Measurements from ENCODE around the gene MAGI1.

The MAGI1 gene

GRCh38 chr3:65478551-65479500 lies 559.9 kb downstream of the MAGI1 start:
- no peak for DNase-seq (ENCODE audit: low read depth)
- H3K4me3 ChIP-seq (ENCODE audit: low read depth, low read length) = no peak overlapping the region

- H3K4me3 ChIP-seq (ENCODE audit: low read depth, low read length) = no peak overlapping the region
- no peak for DNase-seq (ENCODE audit: low read depth)
These were observed 565.0 kb downstream of the MAGI1 start for GRCh38 chr3:65473736-65474135.

- no peak for DNase-seq (ENCODE audit: low read depth)
- no peak overlapping the region for H3K4me3 ChIP-seq (ENCODE audit: low read depth, low read length)
These were observed 566.2 kb downstream of the MAGI1 start for GRCh38 chr3:65472501-65472900.

- no peak overlapping the region for H3K4me3 ChIP-seq (ENCODE audit: low read depth, low read length)
- no peak for DNase-seq (ENCODE audit: low read depth)
These were observed 572.3 kb downstream of the MAGI1 start for GRCh38 chr3:65466300-65466988.

GRCh38 chr3:65449841-65450428 lies 588.8 kb downstream of the MAGI1 start:
- no peak for DNase-seq (ENCODE audit: low read depth)

GRCh38 chr3:65448120-65448519 lies 590.6 kb downstream of the MAGI1 start:
- no peak overlapping the region for H3K4me3 ChIP-seq (ENCODE audit: low read depth, low read length)
- no peak for DNase-seq (ENCODE audit: low read depth)

More at GRCh38 chr3:65449841-65450428, 588.8 kb downstream of the MAGI1 start:
- H3K4me3 ChIP-seq (ENCODE audit: low read depth, low read length) = no peak overlapping the region

GRCh38 chr3:65445573-65446169 lies 593.0 kb downstream of the MAGI1 start:
- no peak overlapping the region for H3K4me3 ChIP-seq (ENCODE audit: low read depth, low read length)
- no peak for DNase-seq (ENCODE audit: low read depth)

GRCh38 chr3:65444447-65444815 lies 594.3 kb downstream of the MAGI1 start:
- no peak overlapping the region for H3K4me3 ChIP-seq (ENCODE audit: low read depth, low read length)
- DNase-seq (ENCODE audit: low read depth) = no peak

GRCh38 chr3:65443739-65444446 lies 594.8 kb downstream of the MAGI1 start:
- no peak overlapping the region for H3K4me3 ChIP-seq (ENCODE audit: low read depth, low read length)
- no peak for DNase-seq (ENCODE audit: low read depth)

- peak; percentile 16 for DNase-seq (ENCODE audit: low read depth)
- no peak overlapping the region for H3K4me3 ChIP-seq (ENCODE audit: low read depth, low read length)
These were observed 599.0 kb downstream of the MAGI1 start for GRCh38 chr3:65439641-65440284.

- no peak overlapping the region for H3K4me3 ChIP-seq (ENCODE audit: low read depth, low read length)
- no peak for DNase-seq (ENCODE audit: low read depth)
These were observed 600.1 kb downstream of the MAGI1 start for GRCh38 chr3:65438612-65439011.

- DNase-seq (ENCODE audit: low read depth) = no peak
- no peak overlapping the region for H3K4me3 ChIP-seq (ENCODE audit: low read depth, low read length)
These were observed 600.6 kb downstream of the MAGI1 start for GRCh38 chr3:65438096-65438495.

- DNase-seq (ENCODE audit: low read depth) = no peak
- no peak overlapping the region for H3K4me3 ChIP-seq (ENCODE audit: low read depth, low read length)
These were observed 602.1 kb downstream of the MAGI1 start for GRCh38 chr3:65436580-65436979.

- H3K4me3 ChIP-seq (ENCODE audit: low read depth, low read length) = no peak overlapping the region
- no peak for DNase-seq (ENCODE audit: low read depth)
These were observed 605.2 kb downstream of the MAGI1 start for GRCh38 chr3:65433480-65433879.

- DNase-seq (ENCODE audit: low read depth) = no peak
These were observed 606.2 kb downstream of the MAGI1 start for GRCh38 chr3:65432388-65433003.

GRCh38 chr3:65425880-65426279 lies 612.8 kb downstream of the MAGI1 start:
- DNase-seq (ENCODE audit: low read depth) = no peak

More at GRCh38 chr3:65432388-65433003, 606.2 kb downstream of the MAGI1 start:
- H3K4me3 ChIP-seq (ENCODE audit: low read depth, low read length) = no peak overlapping the region

GRCh38 chr3:65422154-65422553 lies 616.6 kb downstream of the MAGI1 start:
- no peak overlapping the region for H3K4me3 ChIP-seq (ENCODE audit: low read depth, low read length)
- no peak for DNase-seq (ENCODE audit: low read depth)

More at GRCh38 chr3:65425880-65426279, 612.8 kb downstream of the MAGI1 start:
- H3K4me3 ChIP-seq (ENCODE audit: low read depth, low read length) = no peak overlapping the region

- DNase-seq (ENCODE audit: low read depth) = no peak
- H3K4me3 ChIP-seq (ENCODE audit: low read depth, low read length) = no peak overlapping the region
These were observed 619.5 kb downstream of the MAGI1 start for GRCh38 chr3:65419233-65419632.
